HEK293 (cell line): ENCODE results near the gene FIGNL2.

Experiments used
- CTCF ChIP-seq: fragments of 450-650 bp; formaldehyde crosslinking; IDR thresholded peaks from 2 replicates; pipeline ENCODE4 v1.5.1; 2016; ENCODE audit warnings: missing biosample characterization, missing genetic modification characterization
- TCF7L2 ChIP-seq: IDR thresholded peaks from 2 replicates; pipeline ENCODE4 v1.6.1; 2011; ENCODE audit warnings: low read depth, mild to moderate bottlenecking, inconsistent platforms, low read length, moderate library complexity, borderline replicate concordance
- ZNF114 ChIP-seq: fragments of 450-650 bp; formaldehyde crosslinking; IDR thresholded peaks from 2 replicates; pipeline ENCODE4 v1.5.0; 2017; ENCODE audit warnings: missing biosample characterization, missing genetic modification characterization

GRCh38 chr12:51869931-51870330 lies 21.4 kb upstream of the FIGNL2 start:
- TF ChIP-seq CTCF (tag by site-specific recombination) (no peak), TCF7L2 (no peak), ZNF114 (tag by site-specific recombination) (no peak)
